Ascending aorta (tissue), 2 donors: Measurements from ENCODE around the gene ARHGAP15. TPM values are rescaled to one million over a fixed set of nuclear protein-coding genes. Genes with fewer than 3 reads are reported as not detected.

ENCODE experiments used
- DNase-seq, 2 donors: peaks; one replicate each; pipeline ENCODE4 v3.0.0-alpha.2; 2019; ENCODE audit warnings: low spot score in 2 of 2
- H3K27ac ChIP-seq, 2 donors: fragments of 200-600 bp; sonication (generic); one replicate each; pipeline ENCODE4 v1.5.1; 2016 to 2017; ENCODE audit warnings: mild to moderate bottlenecking in 1 of 2
- H3K27me3 ChIP-seq: fragments of 200-600 bp; sonication (generic); one replicate; pipeline ENCODE4 v1.5.1; 2017
- H3K36me3 ChIP-seq, 2 donors: fragments of 200-600 bp; sonication (generic); one replicate each; pipeline ENCODE4 v1.5.1; 2016
- H3K4me1 ChIP-seq, 2 donors: fragments of 200-600 bp; sonication (generic); one replicate each; pipeline ENCODE4 v1.5.1; 2016 to 2017; ENCODE audit warnings: mild to moderate bottlenecking in 1 of 2
- H3K4me3 ChIP-seq, 2 donors: fragments of 200-600 bp; sonication (generic); one replicate each; pipeline ENCODE4 v1.5.1; 2016 to 2017; ENCODE audit warnings: mild to moderate bottlenecking in 1 of 2
- H3K9me3 ChIP-seq, 2 donors: fragments of 200-600 bp; sonication (generic); one replicate each; pipeline ENCODE4 v1.5.1; 2016
- CTCF ChIP-seq, 3 experiments: fragments of 200-600 bp in 2 of 3; fragments of 450-650 bp in 1 of 3; sonication (generic) in 2 of 3; IDR thresholded peaks; one replicate each; pipeline ENCODE4 v1.5.1; 2016 to 2019; ENCODE audit warnings: antibody characterized with exemption in 3 of 3, mild to moderate bottlenecking in 1 of 3, moderate library complexity in 1 of 3
- intact Hi-C: fragments of 100-400 bp; cut with DNase I; formaldehyde crosslinking; loops from one replicate; pipeline ENCODE4 v1.15.1; 2023
- total RNA-seq: library from RNA; depleted of rRNA; stranded (reverse); fragments of >200 nt; gene quantifications from one replicate; pipeline ENCODE4 v1.1.0, GENCODE V29; 2016

Gene ARHGAP15
- total RNA-seq, 1 donor from 2014 or later, result 1.4 TPM

- Histone ChIP-seq H3K9me3 (no peaks in the 10 kb centered on the region), H3K27ac (no peak overlapping the region), H3K4me1 (no peaks in the 10 kb centered on the region), H3K27me3 (no peaks in the 10 kb centered on the region), H3K36me3 (no peaks in the 10 kb centered on the region), H3K4me3 (no peak overlapping the region)
- intact Hi-C loops, result no loop called here
- DNase-seq, result no peak
- TF ChIP-seq CTCF (IDR thresholded peaks at IDR 0.05), result no peak
Measured at GRCh38 chr2:143378996-143379395, 249.8 kb downstream of the ARHGAP15 start.

DNA sequence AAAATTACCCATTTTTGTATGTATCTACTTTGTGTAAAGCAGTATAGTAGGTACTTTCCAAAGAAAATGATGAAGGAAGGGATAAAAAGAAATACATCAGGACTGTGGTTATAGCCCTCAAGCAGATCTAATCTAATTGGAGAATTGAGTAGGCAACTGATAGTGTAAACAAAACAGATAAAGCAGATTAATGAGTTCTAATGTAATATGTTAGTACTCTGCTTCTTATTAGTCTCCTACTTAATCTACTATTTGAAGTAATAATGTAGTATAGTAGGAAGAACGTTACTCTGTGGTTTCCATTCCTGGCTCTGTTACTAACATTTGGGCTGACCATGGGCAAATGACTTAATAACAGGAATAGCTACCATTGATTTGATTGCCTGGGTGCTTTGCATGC is 250.7 kb downstream of the ARHGAP15 start:
- no peak for DNase-seq
- intact Hi-C loops, result no loop called here
- no peaks in the 10 kb centered on the region for H3K36me3 ChIP-seq
- H3K9me3 ChIP-seq, result no peaks in the 10 kb centered on the region
- H3K4me3 ChIP-seq, result no peak overlapping the region
- no peaks in the 10 kb centered on the region for H3K4me1 ChIP-seq
- TF ChIP-seq CTCF (IDR thresholded peaks at IDR 0.05), result no peak
- no peaks in the 10 kb centered on the region for H3K27me3 ChIP-seq
- H3K27ac ChIP-seq, result no peak overlapping the region

DNA sequence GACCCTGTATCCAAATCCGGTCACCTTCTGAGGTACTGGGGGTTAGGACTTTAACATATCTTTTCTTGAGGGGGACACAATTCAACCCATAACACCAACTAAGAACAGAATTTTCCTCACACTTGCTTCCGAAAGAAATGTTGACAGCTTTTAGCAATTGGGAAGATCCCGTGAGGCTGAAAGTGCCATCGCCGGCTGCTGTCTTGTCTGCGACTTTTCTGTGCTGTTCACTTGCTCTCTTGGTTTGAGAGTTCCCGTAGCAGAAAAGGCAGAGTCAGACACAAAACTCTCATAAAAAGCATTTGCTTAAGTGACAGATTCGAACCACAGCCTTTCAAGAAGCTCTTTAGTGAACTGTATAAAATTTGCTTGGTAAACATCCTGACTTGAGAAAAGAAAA is 253.4 kb downstream of the ARHGAP15 start:
- no peak for TF ChIP-seq CTCF (IDR thresholded peaks at IDR 0.05)
- Histone ChIP-seq H3K4me1 (no peaks in the 10 kb centered on the region), H3K27me3 (no peaks in the 10 kb centered on the region), H3K9me3 (no peaks in the 10 kb centered on the region), H3K4me3 (no peak overlapping the region), H3K27ac (no peak overlapping the region), H3K36me3 (no peaks in the 10 kb centered on the region)
- intact Hi-C loops, result no loop called here
- DNase-seq, result no peak

DNA sequence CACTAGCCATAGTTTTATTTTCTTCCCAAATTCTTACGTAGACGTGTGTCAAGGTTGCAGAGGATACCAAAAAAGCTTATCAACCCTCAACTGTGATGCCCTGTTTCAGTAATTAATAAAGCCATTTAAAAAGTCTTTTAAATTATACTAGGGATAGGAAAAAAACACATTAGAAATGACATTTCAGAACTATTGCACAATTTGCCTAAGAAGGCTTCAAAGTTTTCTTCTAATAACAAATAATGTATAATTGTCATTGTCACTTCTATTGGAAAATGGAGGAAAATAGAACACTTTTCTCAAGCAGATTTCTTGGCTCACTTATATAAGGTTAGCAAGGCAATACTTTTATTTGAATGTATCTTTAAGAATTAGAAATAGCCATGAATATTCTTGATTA is 253.8 kb downstream of the ARHGAP15 start:
- intact Hi-C loops, result no loop called here
- no peaks in the 10 kb centered on the region for H3K36me3 ChIP-seq
- H3K4me1 ChIP-seq, result no peaks in the 10 kb centered on the region
- H3K4me3 ChIP-seq, result no peak overlapping the region
- no peak overlapping the region for H3K27ac ChIP-seq
- no peak for TF ChIP-seq CTCF (IDR thresholded peaks at IDR 0.05)
- no peaks in the 10 kb centered on the region for H3K9me3 ChIP-seq
- no peak for DNase-seq
- H3K27me3 ChIP-seq, result no peaks in the 10 kb centered on the region

GRCh38 chr2:143384111-143384510 is 254.9 kb downstream of the ARHGAP15 start:
- Histone ChIP-seq H3K27me3 (no peaks in the 10 kb centered on the region), H3K9me3 (no peaks in the 10 kb centered on the region), H3K36me3 (no peaks in the 10 kb centered on the region), H3K27ac (no peak overlapping the region), H3K4me3 (no peak overlapping the region), H3K4me1 (no peaks in the 10 kb centered on the region)
- no peak for DNase-seq
- no peak for TF ChIP-seq CTCF (IDR thresholded peaks at IDR 0.05)
- intact Hi-C loops, result no loop called here

- no peak for TF ChIP-seq CTCF (IDR thresholded peaks at IDR 0.05)
- Histone ChIP-seq H3K4me3 (no peak overlapping the region), H3K4me1 (no peaks in the 10 kb centered on the region), H3K36me3 (no peaks in the 10 kb centered on the region), H3K27ac (no peak overlapping the region), H3K27me3 (no peaks in the 10 kb centered on the region), H3K9me3 (no peaks in the 10 kb centered on the region)
- intact Hi-C loops, result no loop called here
- no peak for DNase-seq
Measured at GRCh38 chr2:143390171-143390570, 261.0 kb downstream of the ARHGAP15 start.
